H1 (cell line): ENCODE data around the gene TRMT10B.

ENCODE experiments used
- CTCF ChIP-seq, 3 experiments: IDR thresholded peaks; 1 replicate in 2 of 3; 2 replicates in 1 of 3; pipeline versions ENCODE4 v1.5.1 to v1.6.1; 2011; ENCODE audit warnings: low read length in 3 of 3, mild to moderate bottlenecking in 3 of 3, inconsistent platforms in 2 of 3, low read depth in 1 of 3, moderate library complexity in 1 of 3; ENCODE audit not compliant: insufficient read depth in 1 of 3; ENCODE audit errors: control extremely low read depth in 1 of 3
- E2F6 ChIP-seq: IDR thresholded peaks from 2 replicates; pipeline ENCODE4 v1.6.1; 2012; ENCODE audit warnings: inconsistent platforms
- EP300 ChIP-seq, 2 experiments: IDR thresholded peaks; 1 replicate in 1 of 2; 2 replicates in 1 of 2; pipeline ENCODE4 v1.6.1; 2011 to 2012; ENCODE audit warnings: low read depth in 2 of 2, low read length in 2 of 2, mild to moderate bottlenecking in 2 of 2, borderline replicate concordance in 1 of 2, inconsistent platforms in 1 of 2, moderate library complexity in 1 of 2
- POLR2AphosphoS5 ChIP-seq: IDR thresholded peaks from 2 replicates; pipeline ENCODE4 v1.6.1; 2011; ENCODE audit warnings: low read depth, low read length
- RXRA ChIP-seq: IDR thresholded peaks from 2 replicates; pipeline ENCODE4 v1.6.1; 2011; ENCODE audit warnings: low read depth, mild to moderate bottlenecking, low read length, moderate library complexity; ENCODE audit not compliant: insufficient read depth
- SP4 ChIP-seq: IDR thresholded peaks from 2 replicates; pipeline ENCODE4 v1.6.1; 2012; ENCODE audit warnings: low read length, inconsistent platforms
- YY1 ChIP-seq: IDR thresholded peaks from 2 replicates; pipeline ENCODE4 v1.6.1; 2011; ENCODE audit warnings: low read depth, mild to moderate bottlenecking, low read length

GRCh38 chr9:37775216-37775919 is 21.8 kb downstream of the TRMT10B start:
- TF ChIP-seq RXRA, result no peak
- TF ChIP-seq CTCF (IDR thresholded peaks at IDR 0.05; ENCODE audit: control extremely low read depth in 1 of 3, insufficient read depth in 1 of 3, low read depth in 1 of 3, low read length in 3 of 3), result no peak
- no peak for TF ChIP-seq EP300 (IDR thresholded peaks at IDR 0.05; ENCODE audit: borderline replicate concordance in 1 of 2, low read depth in 2 of 2, low read length in 2 of 2)
- no peak for TF ChIP-seq YY1
- TF ChIP-seq POLR2AphosphoS5, result no peak
- TF ChIP-seq SP4, result no peak
- TF ChIP-seq E2F6, result no peak
